Nephron (organoid): ENCODE results near the gene UBALD1.

Experiments
- H3K27ac Mint-ChIP-seq, 3 experiments: 2 replicates each; pipeline ENCODE4 v1.8.0; 2020; ENCODE audit warnings: mixed read lengths in 3 of 3, mild to moderate bottlenecking in 2 of 3, moderate library complexity in 1 of 3
- H3K27me3 Mint-ChIP-seq: 2 replicates; pipeline ENCODE4 v1.8.0; 2021; ENCODE audit warnings: low read depth, mild to moderate bottlenecking, moderate library complexity, mixed read lengths
- H3K36me3 Mint-ChIP-seq: 2 replicates; pipeline ENCODE4 v1.8.0; 2020; ENCODE audit warnings: low read depth, mixed read lengths
- H3K4me1 Mint-ChIP-seq: 2 replicates; pipeline ENCODE4 v1.8.0; 2020; ENCODE audit warnings: mixed read lengths
- H3K4me3 Mint-ChIP-seq, 3 experiments: 2 replicates each; pipeline ENCODE4 v1.8.0; 2020; ENCODE audit warnings: mild to moderate bottlenecking in 3 of 3, mixed read lengths in 3 of 3, moderate library complexity in 2 of 3
- H3K9me3 Mint-ChIP-seq: 2 replicates; pipeline ENCODE4 v1.8.0; 2020; ENCODE audit warnings: mixed read lengths
- TF ChIP-seq, protein P1 (sequence below), 3 experiments: fragments of 200-600 bp; sonication (generic); IDR thresholded peaks; one replicate each; pipeline ENCODE4 v1.5.0; 2021; ENCODE audit warnings: antibody characterized with exemption in 3 of 3; ENCODE audit not compliant: unreplicated experiment in 3 of 3

UBALD1 gene

DNA sequence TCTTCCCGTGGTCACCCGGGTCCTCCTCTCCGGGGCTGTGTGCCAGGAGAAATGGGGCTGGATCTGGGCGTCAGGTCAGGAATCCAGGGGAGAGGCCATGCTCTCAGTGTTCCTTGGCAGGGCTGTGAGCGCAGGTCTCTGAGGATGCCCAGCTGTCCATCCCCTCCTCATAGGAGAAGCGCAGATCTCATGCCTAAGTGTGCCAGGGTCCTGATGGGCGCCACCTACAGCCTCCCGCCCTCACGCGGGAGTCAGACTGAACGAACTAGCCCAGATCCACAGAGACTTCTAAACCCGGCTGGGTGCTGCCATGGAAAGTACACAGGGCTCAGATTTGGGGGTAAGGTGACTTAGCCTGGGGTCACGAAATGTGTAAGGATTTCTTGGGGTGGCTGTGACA lies 34.2 kb upstream of the UBALD1 start:
- TF ChIP-seq, protein P1, sequence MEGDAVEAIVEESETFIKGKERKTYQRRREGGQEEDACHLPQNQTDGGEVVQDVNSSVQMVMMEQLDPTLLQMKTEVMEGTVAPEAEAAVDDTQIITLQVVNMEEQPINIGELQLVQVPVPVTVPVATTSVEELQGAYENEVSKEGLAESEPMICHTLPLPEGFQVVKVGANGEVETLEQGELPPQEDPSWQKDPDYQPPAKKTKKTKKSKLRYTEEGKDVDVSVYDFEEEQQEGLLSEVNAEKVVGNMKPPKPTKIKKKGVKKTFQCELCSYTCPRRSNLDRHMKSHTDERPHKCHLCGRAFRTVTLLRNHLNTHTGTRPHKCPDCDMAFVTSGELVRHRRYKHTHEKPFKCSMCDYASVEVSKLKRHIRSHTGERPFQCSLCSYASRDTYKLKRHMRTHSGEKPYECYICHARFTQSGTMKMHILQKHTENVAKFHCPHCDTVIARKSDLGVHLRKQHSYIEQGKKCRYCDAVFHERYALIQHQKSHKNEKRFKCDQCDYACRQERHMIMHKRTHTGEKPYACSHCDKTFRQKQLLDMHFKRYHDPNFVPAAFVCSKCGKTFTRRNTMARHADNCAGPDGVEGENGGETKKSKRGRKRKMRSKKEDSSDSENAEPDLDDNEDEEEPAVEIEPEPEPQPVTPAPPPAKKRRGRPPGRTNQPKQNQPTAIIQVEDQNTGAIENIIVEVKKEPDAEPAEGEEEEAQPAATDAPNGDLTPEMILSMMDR (IDR thresholded peaks at IDR 0.05; ENCODE audit: unreplicated experiment in 3 of 3), result no peak
- H3K4me1 Mint-ChIP-seq, result peaks cover 4% of the 10 kb centered on the region
- H3K27ac Mint-ChIP-seq, result no peak overlapping the region
- H3K4me3 Mint-ChIP-seq, result no peak overlapping the region
- peaks cover 45% of the 10 kb centered on the region for H3K36me3 Mint-ChIP-seq
- H3K9me3 Mint-ChIP-seq, result peaks cover 6% of the 10 kb centered on the region
- H3K27me3 Mint-ChIP-seq, result no peaks in the 10 kb centered on the region

DNA sequence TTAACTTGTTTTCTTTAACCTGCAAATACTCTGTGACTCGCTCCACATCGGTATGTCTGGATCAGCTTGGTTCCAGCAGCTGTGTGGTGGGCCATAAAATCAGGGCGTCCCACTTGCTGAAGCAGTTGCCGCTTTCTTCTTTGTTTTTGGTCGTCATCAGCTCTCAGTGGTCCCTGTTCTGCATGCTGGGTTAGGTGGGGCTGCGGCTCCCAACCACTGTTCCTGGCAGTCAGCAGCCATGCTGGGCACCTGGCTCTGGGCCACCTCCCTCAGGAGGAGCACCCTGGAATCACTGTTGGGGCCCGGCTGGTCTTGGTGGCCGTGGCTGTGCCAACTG lies 32.9 kb upstream of the UBALD1 start:
- no peaks in the 10 kb centered on the region for H3K27me3 Mint-ChIP-seq

DNA sequence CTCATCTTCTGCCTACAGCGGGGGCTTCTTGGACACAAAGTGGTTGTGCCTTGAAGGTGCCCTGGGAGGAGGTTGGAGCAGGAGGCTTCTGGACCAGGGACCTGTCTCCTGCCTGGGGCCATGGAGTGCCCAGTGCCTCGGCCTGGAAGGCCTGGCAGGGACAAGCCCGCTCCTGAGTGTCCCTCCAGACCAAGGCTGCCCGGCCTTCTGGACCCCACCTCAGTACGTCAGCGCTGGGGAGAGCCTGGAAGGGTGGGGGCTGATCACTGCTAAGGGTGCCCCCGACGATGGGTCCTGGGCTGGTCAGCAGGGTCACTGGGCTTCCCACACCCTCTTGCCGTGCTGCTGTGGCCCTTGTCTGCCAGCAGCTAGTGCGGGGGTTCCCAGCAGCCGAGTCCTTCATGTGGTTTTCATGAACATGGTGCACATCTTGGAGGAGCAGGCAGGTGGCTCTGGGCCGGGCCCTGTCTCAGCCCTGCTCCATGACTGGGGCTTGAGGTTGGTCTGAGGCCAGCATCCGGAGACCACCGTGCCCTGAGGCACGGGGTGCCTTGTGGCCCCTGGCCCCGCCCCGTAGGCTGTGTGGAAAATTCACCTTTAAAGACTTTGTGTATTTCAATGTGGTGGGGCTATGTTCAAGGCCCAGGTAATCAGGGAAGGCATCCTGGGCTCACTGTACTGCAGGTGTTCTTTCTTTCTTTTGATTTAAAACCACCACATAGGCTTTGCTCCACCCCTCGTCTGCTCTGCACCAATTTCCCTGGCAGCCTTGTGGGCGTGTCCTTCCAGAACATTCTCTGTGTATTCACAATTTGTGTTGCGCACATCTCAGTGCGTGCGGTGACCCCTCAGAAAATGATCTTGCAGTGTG lies 32.3 kb upstream of the UBALD1 start:
- Mint-ChIP-seq H3K9me3 (peaks cover 6% of the 10 kb centered on the region), H3K27ac (no peak overlapping the region), H3K27me3 (no peaks in the 10 kb centered on the region)

More for the DNA sequence above, 32.9 kb upstream of the UBALD1 start:
- Mint-ChIP-seq H3K4me1 (no peaks in the 10 kb centered on the region), H3K9me3 (peaks cover 6% of the 10 kb centered on the region), H3K27ac (no peak overlapping the region), H3K36me3 (peaks cover 39% of the 10 kb centered on the region), H3K4me3 (no peak overlapping the region)
- TF ChIP-seq, protein P1 (IDR thresholded peaks at IDR 0.05; ENCODE audit: unreplicated experiment in 3 of 3), result no peak

DNA sequence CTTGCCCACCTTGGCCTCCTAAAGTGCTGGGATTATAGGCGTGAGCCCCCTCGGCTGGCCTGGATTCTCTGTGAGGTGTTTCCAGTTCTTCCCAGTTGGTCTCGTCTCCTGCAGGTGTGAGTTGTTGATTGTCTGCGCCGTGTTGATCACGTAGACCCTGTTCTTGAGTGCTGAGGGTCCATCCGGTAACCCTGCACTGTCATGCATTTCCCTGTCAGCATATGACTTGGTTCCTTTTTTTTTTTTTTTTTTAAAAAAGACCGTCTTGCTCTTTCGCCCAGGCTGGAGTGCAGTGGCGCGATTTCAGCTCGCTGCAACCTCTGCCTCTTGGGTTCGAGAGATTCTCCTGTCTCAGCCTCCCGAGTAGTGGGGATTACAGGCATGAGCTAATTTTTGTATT lies 27.2 kb upstream of the UBALD1 start:
- no peak overlapping the region for H3K27ac Mint-ChIP-seq
- H3K4me3 Mint-ChIP-seq, result no peak overlapping the region
- peaks cover 16% of the 10 kb centered on the region for H3K36me3 Mint-ChIP-seq
- H3K27me3 Mint-ChIP-seq, result no peaks in the 10 kb centered on the region
- TF ChIP-seq, protein P1 (IDR thresholded peaks at IDR 0.05; ENCODE audit: unreplicated experiment in 3 of 3), result no peak
- no peaks in the 10 kb centered on the region for H3K9me3 Mint-ChIP-seq
- no peaks in the 10 kb centered on the region for H3K4me1 Mint-ChIP-seq

More for the DNA sequence above, 32.3 kb upstream of the UBALD1 start:
- Mint-ChIP-seq H3K4me3 (no peak overlapping the region), H3K36me3 (peaks cover 39% of the 10 kb centered on the region), H3K4me1 (no peaks in the 10 kb centered on the region)
- TF ChIP-seq, protein P1 (IDR thresholded peaks at IDR 0.05; ENCODE audit: unreplicated experiment in 3 of 3), result no peak

DNA sequence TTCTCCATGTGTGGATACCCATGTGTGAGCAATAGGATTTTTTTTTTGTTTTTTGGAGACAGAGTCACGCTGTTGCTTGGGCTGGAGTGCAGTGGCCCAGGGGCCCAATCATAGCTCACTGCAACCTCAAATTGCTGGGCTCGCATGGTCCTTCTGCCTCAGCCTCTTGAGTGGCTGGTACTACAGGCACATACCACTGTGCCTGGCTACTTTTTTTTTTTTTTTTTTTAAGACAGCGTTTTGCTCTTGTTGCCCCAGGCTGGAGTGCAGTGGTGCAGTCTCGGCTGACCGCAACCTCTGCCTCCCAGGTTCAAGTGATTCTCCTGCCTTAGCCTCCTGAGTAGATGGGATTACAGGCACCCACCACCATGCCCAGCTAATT lies 26.6 kb upstream of the UBALD1 start:
- Mint-ChIP-seq H3K4me3 (no peak overlapping the region), H3K4me1 (no peaks in the 10 kb centered on the region), H3K9me3 (no peaks in the 10 kb centered on the region), H3K36me3 (peaks cover 16% of the 10 kb centered on the region), H3K27ac (peak overlapping the region in 1 of 3 experiments; percentile 12), H3K27me3 (no peaks in the 10 kb centered on the region)
- TF ChIP-seq, protein P1 (IDR thresholded peaks at IDR 0.05; ENCODE audit: unreplicated experiment in 3 of 3), result no peak
